Measurements from ENCODE around the gene CACNA1B. TPM values are rescaled to one million over a fixed set of nuclear protein-coding genes. Genes with fewer than 3 reads are reported as not detected.

Gene CACNA1B
- total and polyA plus RNA-seq, 2 of the 13 experiments (the other 11 are each of a cell fraction or from before 2014, with no cell fraction given) = under 0.01 to 0.04 TPM

DNA sequence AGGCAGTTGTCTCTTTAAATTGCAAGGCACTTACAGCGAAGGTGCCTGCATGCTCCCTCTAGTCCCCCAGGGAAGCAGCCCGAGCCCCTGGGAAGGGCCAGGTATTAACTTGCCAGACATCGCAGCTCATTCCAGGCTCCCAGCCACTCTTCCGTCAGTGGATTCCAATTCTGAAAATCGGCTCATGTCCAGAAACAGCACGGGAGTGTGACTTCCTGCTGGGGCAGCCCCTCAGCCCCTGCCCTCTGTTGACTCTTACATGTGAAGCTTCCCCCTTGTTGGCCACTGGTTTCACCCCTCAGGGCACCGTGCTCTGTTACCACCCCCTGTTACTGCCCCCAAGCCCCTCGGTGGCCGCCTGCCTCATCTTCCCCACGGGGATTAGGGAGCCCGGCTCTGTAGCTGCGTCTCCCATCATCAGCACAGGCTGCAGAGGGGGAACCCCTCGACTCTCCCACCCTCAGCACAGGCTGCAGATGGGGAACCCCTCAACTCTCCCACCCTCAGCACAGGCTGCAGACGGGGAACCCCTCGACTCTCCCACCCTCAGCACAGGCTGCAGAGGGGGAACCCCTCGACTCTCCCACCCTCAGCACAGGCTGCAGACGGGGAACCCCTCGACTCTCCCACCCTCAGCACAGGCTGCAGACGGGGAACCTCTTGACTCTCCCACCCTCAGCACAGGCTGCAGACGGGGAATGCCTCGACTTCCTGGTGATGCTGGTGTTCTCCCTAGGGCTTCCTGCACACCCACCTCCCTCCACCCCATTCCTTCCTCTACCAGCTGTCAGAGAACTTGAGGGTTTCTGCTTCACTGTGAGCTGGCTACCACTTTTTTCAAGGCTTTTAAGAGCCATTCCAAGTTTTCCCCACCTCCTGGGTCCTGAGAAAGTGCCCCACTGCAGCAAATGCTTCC, 11.1 kb upstream of the CACNA1B start (continued):
- TF ChIP-seq ZNF407 (CRISPR knock-in tag; IDR thresholded peaks at IDR 0.05; ENCODE audit: not compliant biosample characterization) (no peak), NR2F2 (IDR thresholded peaks at IDR 0.05; ENCODE audit: borderline replicate concordance, low read depth) (no peak), ZNF124 (CRISPR knock-in tag; IDR thresholded peaks at IDR 0.05) (no peak)
- TF ChIP-seq, protein P1, sequence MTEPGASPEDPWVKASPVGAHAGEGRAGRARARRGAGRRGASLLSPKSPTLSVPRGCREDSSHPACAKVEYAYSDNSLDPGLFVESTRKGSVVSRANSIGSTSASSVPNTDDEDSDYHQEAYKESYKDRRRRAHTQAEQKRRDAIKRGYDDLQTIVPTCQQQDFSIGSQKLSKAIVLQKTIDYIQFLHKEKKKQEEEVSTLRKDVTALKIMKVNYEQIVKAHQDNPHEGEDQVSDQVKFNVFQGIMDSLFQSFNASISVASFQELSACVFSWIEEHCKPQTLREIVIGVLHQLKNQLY (CRISPR knock-in tag; IDR thresholded peaks at IDR 0.05) = no peak
- TF ChIP-seq, protein P2, sequence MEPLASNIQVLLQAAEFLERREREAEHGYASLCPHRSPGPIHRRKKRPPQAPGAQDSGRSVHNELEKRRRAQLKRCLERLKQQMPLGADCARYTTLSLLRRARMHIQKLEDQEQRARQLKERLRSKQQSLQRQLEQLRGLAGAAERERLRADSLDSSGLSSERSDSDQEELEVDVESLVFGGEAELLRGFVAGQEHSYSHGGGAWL (CRISPR knock-in tag; IDR thresholded peaks at IDR 0.05) = no peak

All from HepG2 (cell line).